ENCODE data around the gene ATP13A3.

The ATP13A3 gene

GRCh38 chr3:194387926-194388418 lies 98.8 kb downstream of the ATP13A3 start:
- DNase-seq = no peak

GRCh38 chr3:194387276-194387675 lies 99.5 kb downstream of the ATP13A3 start:
- no peak for DNase-seq

GRCh38 chr3:194386648-194387047 lies 100.2 kb downstream of the ATP13A3 start:
- DNase-seq = no peak

GRCh38 chr3:194386066-194386465 lies 100.7 kb downstream of the ATP13A3 start:
- DNase-seq = no peak

GRCh38 chr3:194384569-194385001 lies 102.2 kb downstream of the ATP13A3 start:
- DNase-seq = no peak

GRCh38 chr3:194384156-194384555 lies 102.6 kb downstream of the ATP13A3 start:
- no peak for DNase-seq

GRCh38 chr3:194383276-194383940 lies 103.4 kb downstream of the ATP13A3 start:
- DNase-seq = no peak

GRCh38 chr3:194382892-194383223 lies 103.9 kb downstream of the ATP13A3 start:
- no peak for DNase-seq

GRCh38 chr3:194382196-194382891 lies 104.5 kb downstream of the ATP13A3 start:
- DNase-seq = no peak

- no peak for DNase-seq
Measured at GRCh38 chr3:194381460-194381875, 105.3 kb downstream of the ATP13A3 start.

GRCh38 chr3:194380326-194380725 lies 106.5 kb downstream of the ATP13A3 start:
- DNase-seq = no peak

GRCh38 chr3:194379651-194380050 lies 107.2 kb downstream of the ATP13A3 start:
- no peak for DNase-seq

GRCh38 chr3:194379231-194379630 lies 107.6 kb downstream of the ATP13A3 start:
- DNase-seq = no peak

- no peak for DNase-seq
Measured at GRCh38 chr3:194377708-194378107, 109.1 kb downstream of the ATP13A3 start.

- DNase-seq = no peak
Measured at GRCh38 chr3:194376241-194376560, 110.6 kb downstream of the ATP13A3 start.

GRCh38 chr3:194375473-194376240 lies 111.1 kb downstream of the ATP13A3 start:
- DNase-seq = no peak

- no peak for DNase-seq
Measured at GRCh38 chr3:194374935-194375334, 111.9 kb downstream of the ATP13A3 start.

GRCh38 chr3:194373899-194374298 lies 112.9 kb downstream of the ATP13A3 start:
- DNase-seq = no peak

GRCh38 chr3:194373028-194373427 lies 113.8 kb downstream of the ATP13A3 start:
- DNase-seq = no peak

- no peak for DNase-seq
Measured at GRCh38 chr3:194370753-194371152, 116.0 kb downstream of the ATP13A3 start.

- no peak for DNase-seq
Measured at GRCh38 chr3:194369522-194370279, 117.1 kb downstream of the ATP13A3 start, which contains the start of gene LRRC15. LRRC15 (minus strand) TSS chr3:194369743; CDS start chr3:194361043, 8,700 bp downstream.

GRCh38 chr3:194368918-194369317 lies 117.9 kb downstream of the ATP13A3 start:
- DNase-seq = no peak
